ENCODE measurements around the gene OR2T1.
"Not testable (repeated sequence)": the region's sequence is repeated elsewhere in the genome, so short reads cannot be mapped to it uniquely, and the experiment has no call there.

The OR2T1 gene

GRCh38 chr1:248438668-248439067 is 35.8 kb downstream of the OR2T1 start:
- not testable (repeated sequence) for DNase-seq

- DNase-seq = not testable (repeated sequence)
Observed at GRCh38 chr1:248439283-248439682, 36.4 kb downstream of the OR2T1 start.

- not testable (repeated sequence) for DNase-seq
Observed at GRCh38 chr1:248442500-248443277, 39.8 kb downstream of the OR2T1 start.

- not testable (repeated sequence) for DNase-seq
Observed at GRCh38 chr1:248444603-248445002, 41.8 kb downstream of the OR2T1 start.

GRCh38 chr1:248445399-248445798 is 42.6 kb downstream of the OR2T1 start, which contains the start of gene OR2T2:
OR2T2 (plus strand) TSS chr1:248445637; CDS start chr1:248452798, 7,161 bp downstream.
- not testable (repeated sequence) for DNase-seq

GRCh38 chr1:248448409-248449074 is 45.7 kb downstream of the OR2T1 start:
- DNase-seq = not testable (repeated sequence)

GRCh38 chr1:248449821-248450465 is 47.1 kb downstream of the OR2T1 start:
- DNase-seq = not testable (repeated sequence)

GRCh38 chr1:248450466-248451145 is 47.8 kb downstream of the OR2T1 start:
- DNase-seq = not testable (repeated sequence)

- DNase-seq = not testable (repeated sequence)
Observed at GRCh38 chr1:248453619-248454018, 50.8 kb downstream of the OR2T1 start.

- not testable (repeated sequence) for DNase-seq
Observed at GRCh38 chr1:248455045-248455444, 52.2 kb downstream of the OR2T1 start.

- DNase-seq = not testable (repeated sequence)
Observed at GRCh38 chr1:248456635-248457034, 53.8 kb downstream of the OR2T1 start.
